Stimulated activated CD4-positive, alpha-beta T cell treated with anti-CD3 and anti-CD28 coated beads, TNF-alpha, amount 100 ng/mL, for 4 hours (primary cell): ENCODE data around the gene HOXB3.
A peak's percentile ranks its signal among the peaks of the same experiment; 100 is the strongest.
"Not testable (repeated sequence)": the region's sequence is repeated elsewhere in the genome, so short reads cannot be mapped to it uniquely, and the experiment has no call there.

Experiments used
- DNase-seq, 3 experiments: peaks; one replicate each; pipeline ENCODE4 v3.0.0-alpha.2; 2020; ENCODE audit warnings: low read depth in 3 of 3

HOXB3 gene

DNA sequence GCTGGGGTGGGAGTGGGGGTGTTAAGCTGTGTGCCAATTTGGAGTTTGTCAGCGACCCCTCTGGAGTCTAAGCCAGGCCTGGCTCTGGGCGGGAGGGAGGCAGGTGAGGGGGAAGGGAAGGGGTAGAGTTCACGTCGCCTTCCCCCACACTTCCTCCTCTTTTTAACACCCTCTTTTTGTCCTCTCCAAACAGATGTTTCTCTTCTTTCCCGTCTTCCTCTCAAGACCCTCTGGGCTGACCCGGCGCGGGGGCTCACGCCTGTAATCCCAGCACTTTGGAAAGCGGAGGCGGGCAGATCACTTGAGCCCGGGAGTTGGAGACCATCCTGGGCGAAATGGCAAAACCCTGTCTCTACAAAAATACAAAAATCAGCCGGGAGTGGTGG is 62.5 kb downstream of the HOXB3 start:
- no peak for DNase-seq

- no peak for DNase-seq
Observed at GRCh38 chr17:48526608-48527546, 63.2 kb downstream of the HOXB3 start.

DNA sequence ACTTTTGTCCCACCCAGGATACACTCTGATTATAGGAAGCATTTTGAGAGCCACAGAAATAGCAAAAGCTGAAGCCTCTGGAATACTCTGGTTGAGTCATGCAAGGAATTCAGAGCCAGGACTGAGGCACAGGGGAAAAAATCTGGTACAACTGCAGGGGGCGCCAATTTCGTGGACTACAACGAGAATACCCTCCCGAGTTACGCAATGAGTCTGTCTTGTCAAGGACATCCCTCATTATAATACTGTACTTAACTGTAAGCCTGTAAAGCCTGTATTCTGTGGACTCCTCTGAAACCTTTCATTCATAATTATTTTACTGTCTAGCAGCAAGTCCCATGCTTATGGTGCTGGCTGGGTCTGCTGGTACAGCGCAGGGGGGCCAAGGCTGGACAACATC is 67.0 kb downstream of the HOXB3 start:
- no peak for DNase-seq

GRCh38 chr17:48522031-48522653 is 67.9 kb downstream of the HOXB3 start:
- DNase-seq, result no peak

DNA sequence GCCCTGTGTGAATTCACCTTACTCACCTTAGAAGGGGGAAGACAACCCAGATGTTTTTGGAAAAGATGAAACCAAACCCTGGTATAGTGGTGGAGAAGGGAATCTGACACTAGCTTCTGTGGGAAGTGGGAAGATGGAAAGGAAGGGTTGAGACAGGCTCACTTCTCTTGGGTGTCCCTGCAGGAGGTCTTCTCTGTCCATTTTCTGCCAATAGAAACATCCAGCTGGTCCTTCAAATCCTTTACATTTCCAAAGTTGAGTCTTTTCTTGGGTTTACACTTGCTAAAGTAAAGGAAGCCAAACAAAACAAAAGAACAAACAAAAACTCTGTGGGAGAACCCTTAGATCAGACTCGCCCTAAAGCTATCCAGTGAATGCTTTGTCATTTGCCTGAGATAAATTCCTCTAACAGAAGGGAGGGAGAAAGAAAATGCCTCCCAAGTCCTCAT is 69.4 kb downstream of the HOXB3 start:
- DNase-seq, result no peak

GRCh38 chr17:48519427-48519826 is 70.6 kb downstream of the HOXB3 start:
- no peak for DNase-seq

DNA sequence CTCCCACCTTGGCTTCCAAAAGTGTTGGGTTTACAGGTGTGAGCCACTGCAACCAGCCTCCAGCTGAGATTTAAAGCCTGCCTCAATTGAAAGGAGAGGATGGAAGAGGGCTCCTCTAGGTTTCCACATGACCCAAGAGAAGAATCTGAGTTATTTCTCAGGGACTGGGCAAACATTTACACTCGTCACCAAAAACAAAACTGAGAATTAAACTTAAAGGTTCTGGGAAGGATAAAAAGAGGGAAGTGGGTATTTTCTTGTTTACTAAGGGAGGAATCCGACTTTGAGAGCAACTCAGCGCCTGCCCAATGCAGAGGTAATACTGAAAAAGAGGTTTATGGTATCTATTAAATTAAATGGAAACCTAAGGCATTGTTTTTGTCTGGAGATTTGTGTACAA is 72.6 kb downstream of the HOXB3 start:
- no peak for DNase-seq

DNA sequence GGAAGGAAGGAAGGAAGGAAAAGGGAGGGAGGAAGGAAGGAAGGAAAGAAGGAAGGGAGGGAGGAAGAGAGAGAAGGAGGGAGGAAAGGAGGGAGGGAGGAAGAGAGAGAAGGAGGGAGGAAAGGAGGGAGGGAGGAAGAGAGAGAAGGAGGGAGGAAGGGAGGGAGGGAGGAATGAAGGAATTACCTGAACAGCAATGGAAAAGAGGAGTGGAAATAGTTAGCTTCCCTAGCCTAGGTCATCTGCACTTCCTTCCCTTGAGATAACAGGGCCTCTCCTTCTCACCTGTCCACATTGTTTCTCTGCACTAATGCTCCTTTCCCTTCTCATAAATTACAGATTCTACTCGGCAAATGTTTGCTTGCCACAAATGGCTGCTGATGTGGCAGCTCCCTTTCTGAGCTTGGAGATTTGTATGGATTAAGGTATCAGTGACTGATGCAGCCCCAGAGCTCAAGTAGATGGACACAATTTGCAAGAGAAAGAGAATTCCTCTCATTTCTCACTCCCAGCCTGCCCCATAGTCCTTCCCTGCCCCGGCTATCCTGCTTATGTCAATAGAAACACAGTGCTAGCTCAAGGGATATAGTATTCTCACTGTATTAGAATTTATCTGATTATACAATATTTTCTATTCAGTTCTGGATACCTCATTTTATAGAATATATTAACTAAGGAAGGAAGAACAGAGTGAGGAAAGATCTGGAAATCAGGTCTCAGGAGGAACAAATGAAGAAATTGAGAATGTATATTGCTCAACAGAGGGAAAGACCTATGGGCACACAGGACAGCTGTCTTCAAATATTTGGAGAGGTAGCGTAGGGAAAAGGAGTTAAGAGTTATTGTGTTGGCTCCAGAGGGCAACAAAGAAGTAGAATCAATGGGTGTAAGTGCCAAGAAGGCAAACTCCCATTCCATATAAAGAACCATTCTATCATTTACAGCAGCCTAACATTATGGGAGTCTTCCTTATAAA is 73.8 kb downstream of the HOXB3 start:
- no peak for DNase-seq

- no peak for DNase-seq
Observed at GRCh38 chr17:48514477-48514876, 75.6 kb downstream of the HOXB3 start.

DNA sequence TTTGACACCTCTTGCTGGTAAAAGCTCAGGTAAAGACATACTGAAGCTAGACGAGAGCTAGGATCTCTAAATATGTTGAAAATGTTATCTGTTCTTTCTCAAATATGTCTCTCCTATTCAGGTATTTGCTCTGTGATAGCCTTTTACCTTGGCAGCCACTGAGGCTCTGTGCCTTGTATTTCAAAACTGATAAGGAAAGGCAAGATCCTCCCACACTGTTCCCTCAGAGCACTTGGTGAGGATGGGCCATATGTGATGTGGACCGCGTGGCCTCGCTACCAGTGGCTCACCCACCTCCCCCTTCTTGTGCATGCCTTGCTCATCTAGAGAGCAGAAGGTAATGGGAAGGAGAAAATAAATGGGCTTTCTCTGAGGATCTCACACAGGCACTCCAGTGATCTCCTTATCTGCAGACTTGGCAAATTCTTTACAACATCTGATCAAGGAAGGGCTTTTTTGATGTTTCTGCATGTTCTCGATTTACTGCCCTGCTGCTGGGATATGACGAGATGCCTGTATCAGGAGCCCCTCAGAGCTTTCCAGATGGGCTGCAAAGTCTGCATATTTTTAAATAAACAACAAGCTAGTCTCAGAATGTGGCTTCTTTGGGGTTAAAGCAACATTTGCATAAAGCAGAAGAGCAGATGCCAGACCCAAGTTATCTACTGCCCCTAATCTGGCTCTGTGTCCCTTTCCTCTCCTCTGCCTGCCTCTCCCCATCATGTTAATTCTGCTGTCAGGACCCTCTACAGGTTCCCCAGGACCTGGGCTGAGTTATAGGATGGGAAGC is 76.2 kb downstream of the HOXB3 start:
- DNase-seq, result no peak

GRCh38 chr17:48513097-48513496 is 76.9 kb downstream of the HOXB3 start:
- no peak for DNase-seq

DNA sequence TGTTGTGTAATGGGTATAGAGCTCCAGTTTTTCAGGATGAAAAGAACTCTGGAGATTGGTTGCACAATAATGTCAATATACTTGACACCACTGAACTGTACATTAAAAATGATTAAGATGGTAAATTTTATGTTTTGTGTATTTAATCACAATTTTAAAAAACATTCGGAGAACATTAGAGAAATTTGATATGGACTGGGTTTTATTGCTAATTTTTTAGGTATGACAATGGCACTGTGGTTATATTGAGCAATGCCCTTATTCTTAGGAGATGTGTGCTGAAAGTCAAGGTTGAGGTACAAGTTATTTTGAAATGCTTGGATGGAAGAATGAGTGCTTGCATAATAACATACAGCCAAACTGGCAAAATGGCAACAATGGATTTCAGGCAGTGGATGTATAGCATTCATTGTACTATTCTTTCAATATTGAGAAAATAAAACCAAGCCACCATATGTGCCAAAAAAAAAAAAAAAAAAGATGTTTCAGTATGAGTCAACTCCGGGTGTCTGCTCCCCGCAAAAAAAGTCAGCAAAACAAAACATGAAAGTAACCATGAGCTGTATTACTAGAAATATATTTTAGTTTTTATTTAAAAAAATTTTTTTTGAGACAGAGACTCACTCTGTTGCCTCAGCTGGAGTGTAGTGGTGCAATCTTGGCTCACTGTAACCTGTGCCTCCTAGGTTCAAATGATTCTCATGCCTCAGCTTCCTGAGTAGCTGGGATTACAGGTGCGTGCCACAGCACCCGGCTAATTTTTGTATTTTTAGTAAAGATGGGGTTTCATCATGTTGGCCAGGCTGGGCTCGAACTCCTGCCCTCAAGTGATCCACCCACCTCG is 79.1 kb downstream of the HOXB3 start:
- peak in 1 of 3 experiments; percentile 20 for DNase-seq

DNA sequence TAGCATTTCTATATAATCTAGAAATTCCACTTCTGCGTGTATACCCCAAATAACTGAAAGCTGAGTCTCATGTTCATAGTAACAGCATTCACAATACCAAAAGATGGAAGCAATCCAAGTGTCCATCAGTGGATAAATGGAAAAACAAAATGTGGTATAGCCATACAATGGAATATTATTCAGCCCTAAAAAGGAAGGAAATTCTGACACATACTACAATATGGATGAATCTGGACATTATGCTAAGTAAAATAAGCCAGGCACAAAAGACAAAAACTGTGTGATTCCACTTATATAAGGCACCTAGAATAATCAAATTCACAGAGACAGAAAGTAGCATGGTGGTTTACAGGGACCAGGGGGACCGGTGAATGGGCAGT is 79.7 kb downstream of the HOXB3 start:
- no peak for DNase-seq

GRCh38 chr17:48509708-48510107 is 80.3 kb downstream of the HOXB3 start:
- DNase-seq, result not testable (repeated sequence)

GRCh38 chr17:48506246-48506645 is 83.8 kb downstream of the HOXB3 start:
- no peak for DNase-seq

DNA sequence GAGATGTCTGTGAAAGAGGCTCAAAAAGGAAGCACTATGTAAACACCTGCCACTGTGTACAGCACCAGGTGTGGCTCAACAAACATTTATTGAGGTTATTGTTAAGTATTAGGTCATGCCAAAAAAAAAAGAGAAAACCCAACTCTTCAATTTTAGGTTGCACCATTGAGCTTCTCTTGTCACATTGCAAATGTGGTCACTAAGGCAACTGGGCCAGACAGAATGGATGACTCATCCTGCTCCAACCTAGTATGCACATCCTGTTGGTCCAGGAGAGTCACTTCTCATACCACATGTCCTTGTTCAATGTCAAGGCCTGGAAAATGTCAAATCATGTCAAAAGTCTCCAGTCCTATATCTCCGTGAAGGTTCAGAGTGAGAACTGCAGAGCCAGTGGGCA is 84.3 kb downstream of the HOXB3 start:
- DNase-seq, result peak in 1 of 3 experiments; percentile 19

GRCh38 chr17:48504953-48505352 is 85.1 kb downstream of the HOXB3 start:
- DNase-seq, result no peak

GRCh38 chr17:48503747-48504146 is 86.3 kb downstream of the HOXB3 start:
- no peak for DNase-seq

GRCh38 chr17:48502901-48503300 is 87.1 kb downstream of the HOXB3 start:
- no peak for DNase-seq

DNA sequence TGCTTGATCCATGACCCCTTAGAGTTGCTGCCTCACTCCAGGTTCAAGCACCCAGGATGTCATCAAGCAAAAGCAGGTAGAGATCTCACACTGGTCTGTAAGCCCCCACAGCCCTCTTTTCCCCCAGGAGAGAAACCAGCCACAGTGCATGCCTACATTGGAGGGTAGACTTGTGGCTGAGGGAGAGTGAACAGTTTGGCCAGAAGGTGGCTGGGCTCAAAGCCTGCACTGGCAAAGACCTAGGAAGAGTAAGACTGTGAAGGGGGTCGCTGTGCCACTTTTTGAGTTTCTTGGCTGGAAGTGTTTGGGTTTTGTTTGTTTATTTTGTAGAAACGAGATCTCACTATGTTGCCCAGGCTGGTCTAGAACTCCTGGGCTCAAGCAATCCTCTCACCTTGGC is 87.7 kb downstream of the HOXB3 start:
- no peak for DNase-seq
